Measurements from ENCODE around the gene WNT1.

DNA sequence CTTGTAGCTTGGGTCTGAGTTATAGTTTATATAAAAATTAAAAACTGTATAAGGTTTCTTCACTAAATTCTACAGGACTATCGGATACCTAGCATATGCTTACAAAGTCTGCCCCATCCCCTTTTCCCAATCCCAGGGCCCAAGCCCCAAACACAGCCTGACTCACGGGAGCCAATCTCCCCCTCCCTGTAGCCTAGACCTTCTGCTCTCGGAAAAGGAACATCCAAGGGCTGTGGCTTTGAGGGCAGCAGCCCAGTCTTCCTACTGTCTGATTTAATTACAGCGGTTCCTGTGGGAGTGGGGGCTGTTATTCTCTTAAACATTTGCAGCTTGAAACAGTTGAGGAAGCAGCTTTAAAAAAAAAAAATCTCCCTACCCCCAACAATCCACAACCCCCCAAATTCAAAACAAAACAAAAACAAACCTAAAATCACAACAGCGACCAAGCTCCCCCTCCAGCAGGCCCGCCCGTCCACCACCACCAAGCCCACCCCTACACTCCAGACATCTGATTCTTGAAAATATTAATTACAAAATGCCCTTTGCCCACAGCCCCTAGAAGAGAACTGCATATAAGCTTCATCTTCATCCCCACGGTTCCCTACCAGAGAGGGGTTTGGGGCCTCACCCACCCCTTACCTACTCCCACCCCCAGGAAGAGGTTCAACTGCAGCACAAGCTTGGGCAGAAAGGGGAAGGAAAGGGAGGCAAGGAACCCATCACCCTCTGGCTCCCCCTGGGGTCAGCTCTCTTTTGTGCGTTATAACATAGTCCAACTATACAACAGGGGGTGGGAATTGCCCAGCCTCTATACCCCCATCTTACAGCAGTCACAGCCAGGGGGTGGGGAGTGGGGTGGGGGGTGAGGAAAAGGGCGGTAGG is 41.6 kb downstream of the WNT1 start:
- TF ChIP-seq, protein P1, sequence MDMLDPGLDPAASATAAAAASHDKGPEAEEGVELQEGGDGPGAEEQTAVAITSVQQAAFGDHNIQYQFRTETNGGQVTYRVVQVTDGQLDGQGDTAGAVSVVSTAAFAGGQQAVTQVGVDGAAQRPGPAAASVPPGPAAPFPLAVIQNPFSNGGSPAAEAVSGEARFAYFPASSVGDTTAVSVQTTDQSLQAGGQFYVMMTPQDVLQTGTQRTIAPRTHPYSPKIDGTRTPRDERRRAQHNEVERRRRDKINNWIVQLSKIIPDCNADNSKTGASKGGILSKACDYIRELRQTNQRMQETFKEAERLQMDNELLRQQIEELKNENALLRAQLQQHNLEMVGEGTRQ (CRISPR knock-in tag; IDR thresholded peaks at IDR 0.05): no peak
- TF ChIP-seq GABPB1 (CRISPR knock-in tag; IDR thresholded peaks at IDR 0.05): no peak
- TF ChIP-seq MTA3 (IDR thresholded peaks at IDR 0.05; ENCODE audit: borderline replicate concordance): no peak
- no peak for TF ChIP-seq TBL1XR1 (IDR thresholded peaks at IDR 0.05; ENCODE audit: low read length in 2 of 2)
- TF ChIP-seq, protein P2, sequence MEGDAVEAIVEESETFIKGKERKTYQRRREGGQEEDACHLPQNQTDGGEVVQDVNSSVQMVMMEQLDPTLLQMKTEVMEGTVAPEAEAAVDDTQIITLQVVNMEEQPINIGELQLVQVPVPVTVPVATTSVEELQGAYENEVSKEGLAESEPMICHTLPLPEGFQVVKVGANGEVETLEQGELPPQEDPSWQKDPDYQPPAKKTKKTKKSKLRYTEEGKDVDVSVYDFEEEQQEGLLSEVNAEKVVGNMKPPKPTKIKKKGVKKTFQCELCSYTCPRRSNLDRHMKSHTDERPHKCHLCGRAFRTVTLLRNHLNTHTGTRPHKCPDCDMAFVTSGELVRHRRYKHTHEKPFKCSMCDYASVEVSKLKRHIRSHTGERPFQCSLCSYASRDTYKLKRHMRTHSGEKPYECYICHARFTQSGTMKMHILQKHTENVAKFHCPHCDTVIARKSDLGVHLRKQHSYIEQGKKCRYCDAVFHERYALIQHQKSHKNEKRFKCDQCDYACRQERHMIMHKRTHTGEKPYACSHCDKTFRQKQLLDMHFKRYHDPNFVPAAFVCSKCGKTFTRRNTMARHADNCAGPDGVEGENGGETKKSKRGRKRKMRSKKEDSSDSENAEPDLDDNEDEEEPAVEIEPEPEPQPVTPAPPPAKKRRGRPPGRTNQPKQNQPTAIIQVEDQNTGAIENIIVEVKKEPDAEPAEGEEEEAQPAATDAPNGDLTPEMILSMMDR (IDR thresholded peaks at IDR 0.05 in 2 of 3, conservative IDR thresholded peaks at IDR 0.05 in 1 of 3; ENCODE audit: insufficient read depth in 2 of 3, low read depth in 1 of 3, low read length in 3 of 3): peak; percentile 51 to 76 (median 72)
- peak; percentile 36; the same call in 1 of the 2 replicates for TF ChIP-seq HDAC2 (IDR thresholded peaks at IDR 0.05)
- TF ChIP-seq, protein P3, sequence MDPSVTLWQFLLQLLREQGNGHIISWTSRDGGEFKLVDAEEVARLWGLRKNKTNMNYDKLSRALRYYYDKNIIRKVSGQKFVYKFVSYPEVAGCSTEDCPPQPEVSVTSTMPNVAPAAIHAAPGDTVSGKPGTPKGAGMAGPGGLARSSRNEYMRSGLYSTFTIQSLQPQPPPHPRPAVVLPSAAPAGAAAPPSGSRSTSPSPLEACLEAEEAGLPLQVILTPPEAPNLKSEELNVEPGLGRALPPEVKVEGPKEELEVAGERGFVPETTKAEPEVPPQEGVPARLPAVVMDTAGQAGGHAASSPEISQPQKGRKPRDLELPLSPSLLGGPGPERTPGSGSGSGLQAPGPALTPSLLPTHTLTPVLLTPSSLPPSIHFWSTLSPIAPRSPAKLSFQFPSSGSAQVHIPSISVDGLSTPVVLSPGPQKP (CRISPR knock-in tag; IDR thresholded peaks at IDR 0.05): no peak

Data from K562 (cell line).